HG03139 (cell line): Measurements from ENCODE around the gene PRKCA.
"Not testable (repeated sequence)": the region's sequence is repeated elsewhere in the genome, so short reads cannot be mapped to it uniquely, and the experiment has no call there.

Experiments used
- ATAC-seq: cut with Tn5 transposase; IDR thresholded peaks from one replicate; pipeline ENCODE4 v1.9.1; 2021; ENCODE audit not compliant: unreplicated experiment

Gene PRKCA

GRCh38 chr17:66459811-66460270 is 157.4 kb downstream of the PRKCA start:
- ATAC-seq, result no peak

GRCh38 chr17:66460558-66460957 is 158.1 kb downstream of the PRKCA start:
- no peak for ATAC-seq

GRCh38 chr17:66461343-66461995 is 159.1 kb downstream of the PRKCA start:
- ATAC-seq, result no peak

GRCh38 chr17:66462010-66462409 is 159.6 kb downstream of the PRKCA start:
- ATAC-seq, result no peak

- ATAC-seq, result no peak
Measured at GRCh38 chr17:66464921-66465320, 162.5 kb downstream of the PRKCA start.

GRCh38 chr17:66465701-66466100 is 163.3 kb downstream of the PRKCA start:
- no peak for ATAC-seq

- ATAC-seq, result no peak
Measured at GRCh38 chr17:66466106-66466820, 163.8 kb downstream of the PRKCA start.

GRCh38 chr17:66466840-66467367 is 164.5 kb downstream of the PRKCA start:
- no peak for ATAC-seq

GRCh38 chr17:66467766-66468165 is 165.4 kb downstream of the PRKCA start:
- no peak for ATAC-seq

- ATAC-seq, result no peak
Measured at GRCh38 chr17:66468241-66469087, 166.1 kb downstream of the PRKCA start.

- no peak for ATAC-seq
Measured at GRCh38 chr17:66469088-66469442, 166.7 kb downstream of the PRKCA start.

- no peak for ATAC-seq
Measured at GRCh38 chr17:66469461-66469860, 167.0 kb downstream of the PRKCA start.

GRCh38 chr17:66469890-66470289 is 167.5 kb downstream of the PRKCA start:
- ATAC-seq, result no peak

- no peak for ATAC-seq
Measured at GRCh38 chr17:66472123-66472522, 169.7 kb downstream of the PRKCA start.

- no peak for ATAC-seq
Measured at GRCh38 chr17:66474258-66474657, 171.8 kb downstream of the PRKCA start.

GRCh38 chr17:66474806-66475497 is 172.5 kb downstream of the PRKCA start:
- ATAC-seq, result no peak

GRCh38 chr17:66476014-66476413 is 173.6 kb downstream of the PRKCA start:
- no peak for ATAC-seq

GRCh38 chr17:66477615-66478283 is 175.3 kb downstream of the PRKCA start:
- no peak for ATAC-seq

GRCh38 chr17:66479230-66479889 is 176.9 kb downstream of the PRKCA start:
- not testable (repeated sequence) for ATAC-seq

GRCh38 chr17:66480243-66480642 is 177.8 kb downstream of the PRKCA start:
- no peak for ATAC-seq
